ENCODE data around the gene CFAP161. TPM values are rescaled to one million over a fixed set of nuclear protein-coding genes. Genes with fewer than 3 reads are reported as not detected.

The CFAP161 gene
- total RNA-seq, 3 donors from 2014 or later (not counting 1 experiment from before 2014, with no cell fraction given) = 0.53 to 1.3 TPM; not detected in 1

- ATAC-seq (peak in 1 of 3 donors; percentile 25), DNase-seq (peak in 1 of 2 donors; percentile 23)
- no peaks in the 10 kb centered on the region for H3K27me3 ChIP-seq (ENCODE audit: control insufficient read depth, insufficient read depth, low read length)
- H3K27ac ChIP-seq (ENCODE audit: low read length) = no peak overlapping the region
- no peaks in the 10 kb centered on the region for H3K36me3 ChIP-seq (ENCODE audit: control insufficient read depth, insufficient read depth, low read length)
- no peak for TF ChIP-seq CTCF (IDR thresholded peaks at IDR 0.05)
- WGBS (ENCODE audit: insufficient coverage) = 0% methylated on average over 4 of the region's 4 CpGs
- Mint-ChIP-seq H3K27me3 (ENCODE audit: low read depth in 2 of 2) (peaks cover 17 to 25% of the 10 kb centered on the region in 2 donors), H3K36me3 (no peaks in the 10 kb centered on the region), H3K4me1 (peaks cover 11 to 18% of the 10 kb centered on the region in 2 donors), H3K4me3 (no peak overlapping the region), H3K27ac (no peak overlapping the region), H3K9me3 (no peaks in the 10 kb centered on the region)
- intact Hi-C loops (cut with micrococcal nuclease) = no loop called here
- no peaks in the 10 kb centered on the region for H3K9me3 ChIP-seq (ENCODE audit: control insufficient read depth, insufficient read depth, low read length)
- peaks cover 20% of the 10 kb centered on the region for H3K4me1 ChIP-seq (ENCODE audit: control insufficient read depth, insufficient read depth, low read length)
- H3K4me3 ChIP-seq (ENCODE audit: low read length) = no peak overlapping the region
Measured at GRCh38 chr15:81161160-81161673, 27.1 kb downstream of the CFAP161 start.

- H3K36me3 ChIP-seq (ENCODE audit: control insufficient read depth, insufficient read depth, low read length) = no peaks in the 10 kb centered on the region
- no peak for TF ChIP-seq CTCF (IDR thresholded peaks at IDR 0.05)
Measured at GRCh38 chr15:81161851-81162250, 27.8 kb downstream of the CFAP161 start.

GRCh38 chr15:81163961-81164800 is 30.1 kb downstream of the CFAP161 start:
- TF ChIP-seq CTCF (IDR thresholded peaks at IDR 0.05) = no peak
- no peak overlapping the region for H3K27ac ChIP-seq (ENCODE audit: low read length)
- H3K27me3 ChIP-seq (ENCODE audit: control insufficient read depth, insufficient read depth, low read length) = no peaks in the 10 kb centered on the region
- H3K9me3 ChIP-seq (ENCODE audit: control insufficient read depth, insufficient read depth, low read length) = no peaks in the 10 kb centered on the region
- no peak for DNase-seq
- H3K4me1 ChIP-seq (ENCODE audit: control insufficient read depth, insufficient read depth, low read length) = peaks cover 20% of the 10 kb centered on the region
- Mint-ChIP-seq H3K27me3 (ENCODE audit: low read depth in 2 of 2) (peaks cover 14% of the 10 kb centered on the region in 2 donors), H3K9me3 (no peaks in the 10 kb centered on the region), H3K36me3 (no peaks in the 10 kb centered on the region), H3K4me3 (no peak overlapping the region), H3K27ac (no peak overlapping the region), H3K4me1 (peaks cover 11 to 13% of the 10 kb centered on the region in 2 donors)
- no peak for ATAC-seq
- no peaks in the 10 kb centered on the region for H3K36me3 ChIP-seq (ENCODE audit: control insufficient read depth, insufficient read depth, low read length)
- 41% methylated on average over 3 of the region's 3 CpGs for WGBS (ENCODE audit: insufficient coverage)
- H3K4me3 ChIP-seq (ENCODE audit: low read length) = no peak overlapping the region
- intact Hi-C loops (cut with micrococcal nuclease) = no loop called here

More at GRCh38 chr15:81161851-81162250, 27.8 kb downstream of the CFAP161 start:
- peaks cover 11 to 13% of the 10 kb centered on the region in 2 donors for H3K4me1 Mint-ChIP-seq
- H3K4me3 ChIP-seq (ENCODE audit: low read length) = no peak overlapping the region
- no peaks in the 10 kb centered on the region for H3K36me3 Mint-ChIP-seq
- no peak overlapping the region for H3K27ac Mint-ChIP-seq
- DNase-seq (no peak), ATAC-seq (no peak)
- no peaks in the 10 kb centered on the region for H3K9me3 ChIP-seq (ENCODE audit: control insufficient read depth, insufficient read depth, low read length)
- peaks cover 17 to 20% of the 10 kb centered on the region in 2 donors for H3K27me3 Mint-ChIP-seq (ENCODE audit: low read depth in 2 of 2)
- peaks cover 20% of the 10 kb centered on the region for H3K4me1 ChIP-seq (ENCODE audit: control insufficient read depth, insufficient read depth, low read length)
- intact Hi-C loops (cut with micrococcal nuclease) = no loop called here
- no peak overlapping the region for H3K27ac ChIP-seq (ENCODE audit: low read length)
- no peak overlapping the region for H3K4me3 Mint-ChIP-seq
- 66% methylated on average over 6 of the region's 7 CpGs for WGBS (ENCODE audit: insufficient coverage)
- H3K27me3 ChIP-seq (ENCODE audit: control insufficient read depth, insufficient read depth, low read length) = no peaks in the 10 kb centered on the region
- no peaks in the 10 kb centered on the region for H3K9me3 Mint-ChIP-seq
